RPMI7951 (cell line): Measurements from ENCODE around the gene SPANXN1. TPM values are rescaled to one million over a fixed set of nuclear protein-coding genes. Genes with fewer than 3 reads are reported as not detected.
"Not testable (repeated sequence)": the region's sequence is repeated elsewhere in the genome, so short reads cannot be mapped to it uniquely, and the experiment has no call there.

Experiments used
- DNase-seq: peaks from one replicate; pipeline ENCODE4 v3.0.0-alpha.2; 2012; ENCODE audit warnings: low read depth
- total RNA-seq: library from RNA; depleted of rRNA; stranded (reverse); fragments of >200 nt; shearing (Covaris generic); gene quantifications from 2 replicates; pipeline ENCODE4 v1.2.3, GENCODE V29; 2014; rRNA removed

The SPANXN1 gene
- total RNA-seq: not detected in 2 replicates

- not testable (repeated sequence) for DNase-seq
These were observed at the start of gene SPANXN1 for GRCh38 chrX:145247203-145247602. SPANXN1 (plus strand) TSS chrX:145247503; CDS start chrX:145247587, 84 bp downstream.

- no peak for DNase-seq
These were observed 48.2 kb upstream of the SPANXN1 start for GRCh38 chrX:145199078-145199477.

GRCh38 chrX:145213504-145213903, 33.8 kb upstream of the SPANXN1 start:
- peak; percentile 0 for DNase-seq

- DNase-seq: no peak
These were observed 44.9 kb downstream of the SPANXN1 start for GRCh38 chrX:145292218-145292617.
